HuH-7 (cell line): Measurements from ENCODE around the gene ZNF318.

ENCODE experiments used
- DNase-seq: peaks from one replicate; pipeline ENCODE4 v3.0.0; 2011; ENCODE audit warnings: low spot score

Gene ZNF318

DNA sequence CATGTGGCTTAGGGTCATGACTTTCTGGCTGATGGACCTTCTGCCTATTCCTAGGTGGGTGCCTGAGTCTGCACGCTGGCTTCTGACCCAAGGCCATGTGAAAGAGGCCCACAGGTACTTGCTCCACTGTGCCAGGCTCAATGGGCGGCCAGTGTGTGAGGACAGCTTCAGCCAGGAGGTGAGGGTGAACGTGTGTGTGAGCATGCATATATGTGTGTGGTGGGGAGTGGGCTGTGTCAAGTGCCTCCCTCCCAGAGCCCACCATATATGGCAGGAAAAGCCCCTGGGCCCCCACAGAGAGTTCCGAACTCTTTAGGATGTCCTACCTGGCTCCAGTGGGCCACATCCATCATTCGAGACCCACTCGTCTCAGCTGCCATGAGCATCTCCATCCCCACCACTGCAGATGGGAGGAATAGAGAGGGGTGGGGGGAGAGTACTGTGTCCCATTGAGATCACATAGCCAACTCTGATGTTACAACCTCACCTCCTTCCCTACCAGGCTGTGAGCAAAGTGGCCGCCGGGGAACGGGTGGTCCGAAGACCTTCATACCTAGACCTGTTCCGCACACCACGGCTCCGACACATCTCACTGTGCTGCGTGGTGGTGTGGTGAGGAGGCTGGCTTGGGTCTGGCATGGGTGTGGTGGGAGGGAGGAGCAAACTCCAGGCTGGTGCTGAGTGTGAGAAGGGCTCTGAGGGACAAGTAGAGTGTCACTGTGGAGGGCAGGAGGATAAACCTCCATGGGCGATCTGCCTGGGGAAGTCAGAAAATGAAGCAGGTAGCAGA is 68.2 kb downstream of the ZNF318 start:
- DNase-seq, result no peak

DNA sequence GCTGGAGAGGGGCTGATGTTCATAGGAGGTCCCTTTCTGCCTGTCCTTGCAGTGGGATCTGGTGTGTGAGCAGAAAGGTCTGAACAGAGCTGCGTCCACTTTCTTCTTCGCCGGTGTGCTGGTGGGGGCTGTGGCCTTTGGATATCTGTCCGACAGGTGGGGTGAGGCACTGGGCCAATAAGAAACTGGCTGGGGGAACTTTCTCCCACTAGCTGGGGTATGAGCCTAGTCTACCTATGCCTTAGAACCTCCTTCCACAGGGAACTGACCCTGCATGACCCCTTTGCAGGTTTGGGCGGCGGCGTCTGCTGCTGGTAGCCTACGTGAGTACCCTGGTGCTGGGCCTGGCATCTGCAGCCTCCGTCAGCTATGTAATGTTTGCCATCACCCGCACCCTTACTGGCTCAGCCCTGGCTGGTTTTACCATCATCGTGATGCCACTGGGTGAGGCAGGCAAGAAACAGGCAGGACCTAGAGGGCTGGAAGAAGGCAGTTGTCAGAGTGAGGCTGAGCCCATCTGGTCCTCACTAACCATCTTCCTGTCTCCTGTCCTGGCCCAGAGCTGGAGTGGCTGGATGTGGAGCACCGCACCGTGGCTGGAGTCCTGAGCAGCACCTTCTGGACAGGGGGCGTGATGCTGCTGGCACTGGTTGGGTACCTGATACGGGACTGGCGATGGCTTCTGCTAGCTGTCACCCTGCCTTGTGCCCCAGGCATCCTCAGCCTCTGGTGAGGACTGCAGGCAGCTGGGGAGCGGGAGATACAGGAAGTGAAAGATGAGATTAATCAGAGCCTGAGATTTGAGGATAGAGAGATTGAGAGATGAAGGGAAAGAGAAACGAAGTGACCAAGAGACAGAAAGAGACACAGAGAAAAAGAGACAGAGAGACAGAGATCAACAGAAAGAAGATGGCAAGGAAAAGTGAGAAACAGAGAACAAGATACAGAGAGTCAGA is 69.8 kb downstream of the ZNF318 start:
- no peak for DNase-seq

DNA sequence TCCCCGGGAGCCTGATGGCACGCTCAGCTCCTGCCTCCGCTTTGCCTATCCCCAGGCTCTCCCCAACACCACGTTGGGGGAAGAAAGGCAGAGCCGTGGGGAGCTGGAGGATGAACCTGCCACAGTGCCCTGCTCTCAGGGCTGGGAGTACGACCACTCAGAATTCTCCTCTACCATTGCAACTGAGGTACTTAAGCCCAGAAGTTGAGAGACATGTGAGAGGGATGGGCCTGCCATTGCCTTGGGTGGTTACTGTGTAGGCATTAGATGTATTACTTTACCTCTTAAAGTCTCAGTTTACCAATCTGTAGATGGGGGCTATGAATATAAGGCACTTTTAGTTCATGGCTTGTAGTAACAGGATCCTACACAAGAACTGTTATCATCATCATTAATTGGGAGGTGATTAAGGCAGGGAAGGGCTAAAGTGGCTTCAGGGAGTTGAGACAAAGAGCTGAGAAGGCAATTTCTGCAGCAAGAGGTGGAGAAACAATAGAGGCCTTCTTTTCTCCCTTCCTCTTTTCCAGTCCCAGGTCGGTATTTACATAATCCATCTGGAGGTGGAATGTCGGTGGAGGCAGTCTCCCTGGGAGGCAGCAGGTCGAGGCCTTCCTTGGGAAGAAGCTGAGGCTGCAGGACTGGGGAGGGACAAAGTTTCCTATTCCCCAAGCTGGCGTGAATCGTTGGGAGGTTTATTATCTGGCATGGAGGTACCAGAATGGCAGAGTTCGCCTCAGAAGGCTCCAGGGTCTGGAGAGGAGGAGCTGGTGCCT is 70.7 kb downstream of the ZNF318 start:
- DNase-seq, result no peak

DNA sequence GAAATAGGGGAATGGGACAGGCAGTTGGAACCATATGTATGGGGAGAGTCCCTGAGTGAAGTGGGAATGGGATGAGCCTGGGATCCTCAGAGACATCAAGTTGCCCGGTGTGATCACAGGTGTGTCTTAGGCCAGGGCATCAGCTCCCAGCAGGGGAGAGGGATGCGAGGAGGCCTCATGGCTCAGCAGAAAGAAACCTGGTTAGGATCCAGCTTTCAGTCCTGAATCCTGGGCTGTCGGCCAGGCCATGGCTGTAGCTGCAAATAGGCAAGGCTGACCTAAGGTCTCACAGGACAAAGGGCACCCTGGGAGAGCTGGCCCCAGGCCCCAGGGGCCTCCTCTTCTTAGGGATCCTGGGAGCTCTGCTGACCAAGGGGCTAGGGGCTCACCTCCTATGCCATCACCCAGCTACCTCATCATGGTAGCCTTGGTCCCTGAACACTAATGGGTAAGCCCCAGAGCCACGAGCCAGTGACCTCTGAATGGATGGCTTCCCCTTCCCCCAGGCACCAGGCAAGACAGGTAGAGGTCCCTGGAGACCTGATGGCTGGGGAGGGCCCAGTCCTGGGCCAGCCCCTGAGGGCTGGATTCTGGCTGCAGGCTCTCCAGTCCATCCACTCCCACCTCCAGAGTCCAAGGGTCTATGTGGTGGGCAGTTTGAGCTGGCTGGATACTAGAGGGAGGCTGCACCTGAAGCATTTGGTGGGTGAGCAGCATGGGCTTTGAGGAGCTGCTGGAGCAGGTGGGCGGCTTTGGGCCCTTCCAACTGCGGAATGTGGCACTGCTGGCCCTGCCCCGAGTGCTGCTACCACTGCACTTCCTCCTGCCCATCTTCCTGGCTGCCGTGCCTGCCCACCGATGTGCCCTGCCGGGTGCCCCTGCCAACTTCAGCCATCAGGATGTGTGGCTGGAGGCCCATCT is 71.5 kb downstream of the ZNF318 start, which contains the start of gene SLC22A7:
Gene SLC22A7 (plus strand): TSS at position 617 of the 921 bp plus-strand sequence. CDS start 99 bp downstream, at position 716.
- peak; percentile 36 for DNase-seq

DNA sequence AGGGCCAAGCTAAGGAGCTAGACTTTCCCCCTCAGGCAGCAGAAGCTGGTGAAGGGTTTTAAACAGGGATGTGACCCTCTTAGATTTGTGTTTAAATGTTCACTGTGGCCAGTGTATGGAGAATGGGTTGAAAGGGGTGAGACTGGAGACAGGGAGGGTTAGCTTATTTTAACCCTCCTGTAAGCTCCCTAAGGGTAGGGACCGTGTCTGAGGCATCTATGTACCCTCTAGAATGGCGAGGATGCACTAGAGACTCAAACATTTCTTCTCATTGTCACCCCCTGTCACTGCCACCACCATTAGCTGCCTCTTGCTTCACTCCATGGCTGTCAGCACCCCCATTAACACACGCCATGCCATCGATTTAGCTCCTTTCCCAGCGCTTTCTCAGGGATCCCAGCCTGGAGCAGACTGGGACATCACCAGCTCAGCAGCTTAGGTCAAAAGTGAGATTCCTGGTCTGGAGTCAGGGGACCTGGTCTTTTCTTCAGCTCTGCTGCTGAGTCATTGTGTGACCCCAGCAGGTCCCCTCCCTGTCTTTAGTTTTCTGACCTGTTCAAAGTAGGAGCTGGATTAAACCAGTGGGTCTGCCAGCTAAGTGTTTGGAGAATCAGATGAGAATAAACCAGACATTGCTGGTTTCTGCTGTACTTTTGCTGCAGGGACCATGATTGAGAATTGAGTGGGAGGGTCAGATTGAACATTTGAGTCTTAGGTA is 72.5 kb downstream of the ZNF318 start:
- no peak for DNase-seq

DNA sequence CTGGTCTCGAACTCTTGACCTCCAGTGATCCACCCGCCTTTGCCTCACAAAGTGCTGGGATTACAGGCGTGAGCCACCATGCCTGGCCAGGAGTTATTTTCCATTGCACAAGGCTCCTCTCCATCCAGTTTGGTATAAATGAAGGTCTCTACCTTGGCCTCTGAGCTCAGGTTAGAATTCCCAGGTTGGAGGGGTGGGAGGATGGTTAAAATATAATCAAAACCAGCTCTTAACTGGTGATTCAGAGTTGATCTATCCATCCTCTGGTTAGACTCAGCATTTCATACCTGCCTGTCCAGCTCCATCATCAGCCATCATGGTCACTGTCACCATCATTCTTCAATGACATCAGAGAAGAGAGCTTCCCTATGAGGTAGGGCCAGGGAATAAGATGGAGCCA is 74.0 kb downstream of the ZNF318 start:
- no peak for DNase-seq

DNA sequence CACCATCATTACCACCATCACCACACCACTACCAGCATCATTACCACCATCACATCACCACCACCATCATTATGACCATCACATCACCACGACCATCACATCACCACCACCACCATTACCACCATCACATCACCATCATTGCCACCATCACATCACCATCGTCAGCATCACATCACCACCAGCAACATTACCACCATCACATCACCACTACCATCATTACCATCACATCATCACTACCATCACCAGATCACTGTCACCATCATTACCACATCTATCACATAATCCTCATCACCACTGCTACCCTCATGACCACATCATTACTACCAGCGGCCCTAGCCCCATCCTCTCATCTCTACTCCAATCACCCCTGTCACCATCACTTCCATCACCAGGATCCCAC is 74.9 kb downstream of the ZNF318 start:
- no peak for DNase-seq

DNA sequence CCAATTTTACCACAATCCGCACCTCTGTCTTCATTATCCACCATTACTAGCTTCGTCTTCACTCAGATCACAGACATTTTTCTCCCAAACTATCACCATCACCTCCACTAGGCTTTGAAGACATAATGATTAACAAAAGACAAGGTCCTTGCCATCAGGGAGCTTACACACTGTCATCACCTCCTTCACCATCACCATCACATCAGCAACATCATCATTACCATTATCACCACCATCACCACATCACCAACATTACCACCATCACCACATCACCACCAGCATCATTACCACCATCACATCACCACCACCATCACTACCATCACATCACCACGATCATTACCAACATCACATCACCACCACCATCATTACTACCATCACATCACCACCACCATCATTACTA is 75.7 kb downstream of the ZNF318 start:
- no peak for DNase-seq

DNA sequence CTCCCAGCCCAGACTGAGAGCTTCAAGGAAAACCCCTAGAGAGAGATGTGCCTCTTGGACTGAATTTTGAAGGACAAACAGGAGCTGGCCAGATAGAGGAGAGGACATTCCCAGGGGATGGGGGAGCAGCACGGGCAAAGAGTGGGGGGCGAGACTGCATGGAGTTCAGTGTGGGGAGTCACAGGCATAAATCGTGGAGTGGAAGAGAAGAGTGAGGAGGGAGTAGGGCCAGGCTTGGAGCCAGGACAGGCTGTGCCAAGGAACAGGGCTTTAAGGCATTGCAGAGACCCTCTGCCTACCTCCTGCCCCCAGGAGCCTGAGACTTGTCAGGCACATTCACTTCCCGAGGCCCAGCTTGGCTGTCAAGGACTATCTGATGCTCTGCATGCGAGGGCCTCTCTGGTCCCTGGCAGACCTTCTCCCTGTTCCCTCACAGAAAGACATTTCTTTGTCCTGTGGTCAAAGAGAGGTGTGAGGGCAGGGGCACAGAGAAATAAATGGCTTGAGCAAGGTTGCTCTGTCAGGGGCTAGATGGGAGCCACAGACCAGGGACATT is 76.6 kb downstream of the ZNF318 start:
- no peak for DNase-seq

DNA sequence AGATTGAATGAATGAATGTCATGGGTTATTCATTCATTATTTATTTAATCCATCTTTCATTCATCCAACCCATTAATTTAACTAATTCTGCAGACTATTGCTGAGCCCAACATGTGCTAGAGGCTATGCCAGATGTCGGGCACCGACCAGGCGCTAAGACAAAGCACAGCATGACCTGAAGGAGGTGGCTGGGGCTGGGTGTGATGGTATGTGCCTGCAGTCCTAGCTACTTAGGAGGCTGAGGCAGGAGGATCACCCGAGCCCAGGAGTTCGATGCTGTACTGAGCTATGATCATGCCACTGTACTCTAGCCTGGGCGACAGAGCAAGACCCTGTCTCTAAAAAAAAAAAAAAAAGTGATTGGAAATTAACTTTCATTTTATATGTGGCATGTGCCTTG is 77.1 kb downstream of the ZNF318 start:
- DNase-seq, result no peak

DNA sequence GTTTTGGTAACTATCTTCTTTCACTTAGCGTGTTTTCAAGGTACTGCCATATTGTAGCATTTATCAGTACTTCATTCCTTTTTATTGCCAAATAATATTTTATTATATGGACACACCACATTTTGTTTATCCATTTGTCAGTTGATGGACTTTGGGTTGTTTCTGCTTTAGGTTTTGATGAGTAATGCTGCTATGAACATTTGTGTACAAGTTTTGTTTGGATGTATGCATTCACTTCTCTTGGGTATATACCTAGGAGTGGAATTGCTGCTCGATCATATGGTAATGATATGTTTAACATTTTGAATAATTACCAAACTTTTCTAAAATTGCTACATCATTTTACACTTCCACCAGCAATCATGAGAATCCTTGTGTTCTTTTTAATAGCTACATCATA is 77.7 kb downstream of the ZNF318 start:
- no peak for DNase-seq

DNA sequence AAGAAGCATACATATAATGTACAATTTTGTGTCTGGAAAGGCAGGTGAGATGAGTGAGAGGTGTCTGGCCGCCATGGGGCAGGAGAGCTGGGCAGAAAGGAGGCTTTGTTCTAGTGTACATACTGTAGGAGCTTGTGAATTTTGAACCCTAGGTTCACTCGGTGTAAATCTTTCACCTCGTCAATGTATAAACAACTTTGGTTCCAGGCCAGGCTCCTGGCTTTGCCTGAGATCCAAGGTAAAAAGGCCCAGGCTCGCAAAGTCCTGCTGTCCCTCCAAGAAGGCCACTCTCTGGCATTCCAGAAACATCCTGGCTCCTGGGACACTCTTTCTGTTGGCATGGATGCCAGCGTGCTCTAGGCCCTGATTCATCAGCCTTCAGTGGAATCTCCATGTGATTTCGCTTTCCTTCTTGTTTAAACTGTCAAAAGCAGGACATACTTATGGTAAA is 78.5 kb downstream of the ZNF318 start:
- DNase-seq, result no peak

DNA sequence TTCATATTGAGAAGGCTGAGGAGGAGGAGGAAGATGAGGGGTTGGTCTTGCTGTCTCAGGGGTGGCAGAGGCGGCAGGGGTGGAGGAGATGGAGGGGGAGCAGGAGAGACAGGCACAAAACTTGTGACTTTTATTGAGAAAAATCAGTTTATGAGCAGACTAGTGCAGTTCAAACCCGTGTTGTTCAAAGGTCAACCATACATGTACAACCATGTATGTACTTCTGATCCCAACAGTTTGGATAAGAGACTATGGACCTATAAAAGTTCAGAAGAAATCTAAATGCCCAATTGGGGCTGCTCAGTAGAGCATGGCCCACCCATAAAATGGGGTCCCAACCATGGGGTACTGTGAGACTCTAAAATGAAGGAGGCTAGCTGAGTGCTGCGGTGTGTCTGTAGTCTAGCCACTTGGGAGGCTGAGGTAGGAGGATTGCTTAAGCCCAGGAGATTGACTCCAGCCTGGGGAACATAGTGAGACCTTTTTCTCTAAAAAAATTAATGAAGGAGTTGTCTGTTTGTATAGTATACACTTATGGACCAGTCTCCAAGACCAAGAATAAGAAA is 79.0 kb downstream of the ZNF318 start:
- no peak for DNase-seq

DNA sequence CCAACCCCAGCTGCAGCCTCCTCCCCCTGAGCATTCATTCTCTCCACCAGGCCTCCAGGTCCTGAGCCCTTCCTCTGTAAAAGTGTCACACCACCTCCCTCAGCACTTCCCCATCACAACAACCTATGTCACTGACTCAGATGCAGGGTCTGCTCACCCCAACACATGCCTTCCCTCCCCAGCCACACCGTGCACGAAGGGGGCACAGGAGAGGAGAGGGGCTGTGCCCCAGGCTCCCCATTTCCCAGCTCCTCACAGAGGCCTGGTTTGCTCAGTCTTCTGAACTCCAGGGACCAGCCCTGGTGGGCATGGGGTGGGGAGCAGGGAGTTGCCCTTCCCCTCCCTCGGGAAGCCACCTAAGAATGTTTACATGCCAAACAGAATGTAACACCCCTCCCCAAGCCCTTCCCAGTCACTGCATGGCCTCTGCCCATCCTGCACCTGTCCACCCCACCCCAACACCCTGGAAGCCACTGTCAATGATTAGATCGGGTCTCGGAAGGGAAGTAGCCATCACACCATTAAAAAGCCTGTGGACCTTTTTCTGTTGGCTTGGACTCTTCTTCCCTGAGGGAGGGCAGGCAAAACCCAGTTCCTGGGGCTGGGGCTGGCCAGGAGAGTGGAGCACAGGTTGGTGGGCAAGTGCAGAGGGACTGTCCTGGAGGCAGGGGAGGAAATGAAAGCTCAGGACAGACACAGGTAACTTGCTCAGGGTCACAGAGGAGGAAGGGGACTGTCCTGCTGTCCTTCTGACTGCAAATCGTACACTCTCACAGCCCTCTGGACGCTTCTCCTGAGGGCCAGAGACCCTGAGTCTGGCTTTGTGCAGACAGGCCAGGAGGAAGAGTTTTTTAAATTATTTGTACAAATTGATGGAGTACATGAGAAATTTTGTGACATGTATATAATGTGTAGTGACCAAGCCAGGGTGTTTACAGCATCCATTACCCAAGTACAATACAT is 81.4 kb downstream of the ZNF318 start:
- no peak for DNase-seq

DNA sequence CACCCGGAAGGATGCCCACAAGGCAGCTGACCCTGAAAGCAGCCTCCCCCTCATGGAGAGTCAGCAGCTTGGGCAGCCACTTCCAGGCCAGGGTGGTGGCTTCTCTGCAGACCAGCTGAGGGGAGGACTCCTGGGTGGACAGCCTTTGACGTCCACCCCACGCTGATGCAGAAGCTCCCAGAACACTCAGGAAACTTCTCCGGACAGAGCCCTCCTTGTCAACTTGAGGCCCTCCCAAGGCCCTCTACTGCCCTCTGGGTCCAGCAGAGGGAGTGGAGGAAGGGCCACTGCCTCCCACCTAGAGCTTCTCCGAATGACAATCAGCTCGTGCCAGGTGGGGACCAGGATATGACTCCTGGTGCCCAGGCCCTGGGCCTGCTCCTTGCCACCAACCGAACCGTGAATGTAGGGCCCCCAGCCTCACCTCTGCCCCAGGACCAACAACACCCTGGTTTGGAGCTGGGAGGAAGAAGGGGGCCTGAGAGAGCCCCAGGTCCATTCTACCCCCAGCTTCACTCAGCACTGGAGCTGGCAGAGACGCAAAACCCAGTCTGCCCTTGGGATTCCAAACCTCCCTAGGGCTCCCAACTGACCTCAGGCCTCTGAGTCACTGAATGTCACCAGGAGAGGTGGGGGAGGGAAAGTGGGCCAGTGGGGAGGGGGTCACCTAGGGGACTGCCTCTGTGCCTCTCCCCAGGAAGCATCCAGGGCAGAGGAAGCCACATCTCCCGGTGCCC is 82.3 kb downstream of the ZNF318 start:
- DNase-seq, result no peak

DNA sequence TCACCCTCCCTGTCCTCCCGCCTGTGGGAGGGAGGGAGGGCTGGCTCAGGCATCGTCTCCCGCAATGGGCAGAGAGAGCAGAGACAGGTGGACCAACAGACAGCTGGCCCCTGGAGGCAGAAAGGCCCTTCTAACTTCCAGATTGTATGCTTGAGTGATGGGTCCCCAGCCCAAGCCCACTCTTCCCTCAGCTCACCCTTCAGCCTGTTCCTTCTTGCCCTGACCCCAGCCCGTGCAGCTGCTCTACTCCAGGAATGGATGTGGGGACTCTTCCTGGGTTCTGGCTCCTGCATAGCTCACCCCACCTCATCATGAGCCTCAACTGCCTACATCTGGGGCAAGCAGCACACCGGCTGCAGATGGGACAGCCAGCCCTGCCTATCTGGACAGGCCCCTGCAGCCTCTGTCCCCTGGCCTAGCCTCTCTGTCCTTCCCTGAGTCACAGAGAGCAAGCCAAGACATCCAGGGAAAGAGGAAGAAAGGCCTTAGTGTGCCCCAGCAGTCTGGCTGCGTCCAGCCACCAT is 82.9 kb downstream of the ZNF318 start:
- no peak for DNase-seq
